OCI-LY7 (cell line): ENCODE data around the gene SMURF2. TPM values are rescaled to one million over a fixed set of nuclear protein-coding genes. Genes with fewer than 3 reads are reported as not detected.

Experiments used
- BruUV-seq: library from RNA; stranded (reverse); fragments of 400-500 nt; replicated peaks from 2 replicates; lab custom pipeline; 2021; lab: Mats Ljungman, UMichigan
- CTCF ChIA-PET: fragments of 300-600 bp; sonication (Branson Sonifier 250); formaldehyde crosslinking; loops from one replicate; lab custom pipeline; 2022; ENCODE audit warnings: antibody characterized with exemption; ENCODE audit not compliant: unreplicated experiment; lab: Charles Lee
- POLR2A ChIA-PET: fragments of 300-600 bp; sonication (Branson Sonifier 250); formaldehyde crosslinking; loops from one replicate; lab custom pipeline; 2022; ENCODE audit warnings: antibody characterized with exemption; lab: Charles Lee
- DNase-seq: peaks from one replicate; pipeline ENCODE4 v3.0.0-alpha.2; 2015; ENCODE audit warnings: low spot score
- H2AFZ ChIP-seq: fragments of 200-600 bp; sonication (generic), shearing (Covaris generic); 2 replicates; pipeline ENCODE4 v1.6.1; 2014; ENCODE audit warnings: mild to moderate bottlenecking, antibody characterized with exemption, low read length, moderate library complexity
- H3K27ac ChIP-seq: fragments of 200-600 bp; sonication (generic); 2 replicates; pipeline ENCODE4 v1.5.1; 2014; ENCODE audit warnings: mixed run types, low read depth, mild to moderate bottlenecking, moderate library complexity, low read length, inconsistent platforms; ENCODE audit not compliant: poor library complexity, severe bottlenecking
- H3K36me3 ChIP-seq: fragments of 200-600 bp; sonication (generic); 2 replicates; pipeline ENCODE4 v1.6.1; 2014; ENCODE audit warnings: mild to moderate bottlenecking, antibody characterized with exemption, low read length, moderate library complexity, mixed read lengths; ENCODE audit not compliant: insufficient read depth
- H3K4me1 ChIP-seq: fragments of 200-600 bp; sonication (generic); 2 replicates; pipeline ENCODE4 v1.5.1; 2014; ENCODE audit warnings: mild to moderate bottlenecking, low read length; ENCODE audit not compliant: insufficient read depth, poor library complexity, severe bottlenecking
- H3K4me2 ChIP-seq: fragments of 200-600 bp; sonication (generic); 2 replicates; pipeline ENCODE4 v1.6.1; 2014; ENCODE audit warnings: mild to moderate bottlenecking, low read length
- H3K4me3 ChIP-seq: fragments of 200-600 bp; sonication (generic); 2 replicates; pipeline ENCODE4 v1.5.1; 2014; ENCODE audit warnings: mild to moderate bottlenecking, low read depth, low read length; ENCODE audit not compliant: poor library complexity, severe bottlenecking
- H3K79me2 ChIP-seq: fragments of 200-600 bp; sonication (generic); 2 replicates; pipeline ENCODE4 v1.6.1; 2016; ENCODE audit warnings: low read depth, mild to moderate bottlenecking, low read length, moderate library complexity, mixed read lengths; ENCODE audit not compliant: insufficient read depth
- H3K9me2 ChIP-seq: fragments of 200-600 bp; sonication (generic); 2 replicates; pipeline ENCODE4 v1.6.1; 2016; ENCODE audit warnings: mild to moderate bottlenecking, low read length, mixed read lengths; ENCODE audit not compliant: insufficient read depth
- H3K9me3 ChIP-seq: fragments of 200-600 bp; sonication (generic); 2 replicates; pipeline ENCODE4 v1.6.1; 2014; ENCODE audit warnings: mild to moderate bottlenecking, mixed run types, low read length, mixed read lengths
- H4K20me1 ChIP-seq: fragments of 200-600 bp; sonication (generic); 2 replicates; pipeline ENCODE4 v1.6.1; 2014; ENCODE audit warnings: mild to moderate bottlenecking, antibody characterized with exemption, low read length, moderate library complexity, mixed read lengths; ENCODE audit not compliant: insufficient read depth
- CTCF ChIP-seq: fragments of 200-600 bp; sonication (generic); conservative IDR thresholded peaks from 2 replicates; pipeline ENCODE4 v1.5.1; 2014; ENCODE audit warnings: mild to moderate bottlenecking, antibody characterized with exemption, low read length, moderate library complexity, mixed read lengths
- EZH2phosphoT487 ChIP-seq: fragments of 200-600 bp; sonication (generic); IDR thresholded peaks from 2 replicates; pipeline ENCODE4 v1.6.1; 2018; ENCODE audit warnings: low read depth, borderline replicate concordance, mild to moderate bottlenecking, mixed run types, antibody characterized with exemption, low read length, moderate library complexity, mixed read lengths
- intact Hi-C: fragments of 100-400 bp; cut with micrococcal nuclease; formaldehyde crosslinking; loops from one replicate; pipeline ENCODE4 v1.10.0; 2022; ENCODE audit not compliant: unreplicated experiment
- total RNA-seq, 2 experiments: library from RNA; depleted of rRNA in 1 of 2; stranded (reverse); fragments of >200 nt in 1 of 2; shearing (Covaris generic) in 1 of 2; gene quantifications; 2 replicates each; pipeline ENCODE4 v1.2.3, GENCODE V29; 2014 to 2022

The SMURF2 gene
- total RNA-seq, 2 experiments from 2014 or later, result 15.6 to 20.8 TPM

DNA sequence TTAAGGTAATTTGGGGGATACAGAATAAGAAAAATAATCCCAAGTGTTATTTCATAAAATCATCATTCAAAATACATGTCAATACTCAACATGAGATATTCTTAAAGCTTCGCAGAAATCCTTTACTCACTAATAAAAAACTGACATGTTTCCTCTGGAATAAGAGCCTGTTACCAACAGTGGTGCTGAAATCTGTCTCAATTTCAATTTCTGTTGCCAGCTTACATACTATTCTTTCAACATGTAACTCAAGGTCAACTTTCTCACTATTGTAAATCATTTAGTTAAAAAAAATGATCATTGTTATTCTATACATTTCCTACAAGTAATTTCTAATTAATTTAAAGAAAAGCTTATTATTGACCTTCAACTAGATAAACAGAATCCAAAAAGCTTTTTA lies 87.5 kb downstream of the SMURF2 start:
- H3K4me2 ChIP-seq, result no peak overlapping the region
- no peaks in the 10 kb centered on the region for H3K4me1 ChIP-seq
- intact Hi-C loops, result no loop called here
- ChIA-PET CTCF (no interaction called here), POLR2A (interaction anchor here (0.6 to 1.7 kb wide), 4 partner anchors 9 to 64 kb away, joined by 3 to 7 read pairs (median 4); no protein-coding TSS in a partner anchor)
- no peaks in the 10 kb centered on the region for H3K9me2 ChIP-seq
- H3K79me2 ChIP-seq, result no peaks in the 10 kb centered on the region
- no peak for DNase-seq
- no TSS peak for BruUV-seq
- no peak overlapping the region for H3K27ac ChIP-seq
- no peak overlapping the region for H2AFZ ChIP-seq
- no peak for TF ChIP-seq CTCF
- TF ChIP-seq EZH2phosphoT487, result no peak
- no peaks in the 10 kb centered on the region for H3K9me3 ChIP-seq
- H3K4me3 ChIP-seq, result no peak overlapping the region
- no peaks in the 10 kb centered on the region for H4K20me1 ChIP-seq
- H3K36me3 ChIP-seq, result peaks cover 21% of the 10 kb centered on the region

DNA sequence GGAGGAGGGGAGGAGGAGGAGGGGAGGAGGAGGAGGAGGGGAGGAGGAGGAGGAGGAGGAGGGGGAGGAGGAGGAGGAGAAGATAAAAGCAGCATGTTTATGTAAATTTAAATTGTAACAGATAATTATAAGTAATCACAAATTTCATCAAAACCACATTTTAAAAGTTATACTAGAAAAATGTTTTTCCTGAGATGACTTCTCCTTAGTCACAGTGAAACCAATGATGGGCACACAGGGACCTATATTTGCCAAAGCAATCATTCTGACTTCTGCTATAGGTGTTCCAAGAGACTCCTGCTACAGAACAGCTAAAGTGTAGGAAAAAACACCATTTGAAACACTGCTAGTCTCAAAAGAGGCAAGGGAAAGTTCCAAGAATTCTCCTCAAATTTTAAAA lies 88.9 kb downstream of the SMURF2 start:
- Histone ChIP-seq H2AFZ (no peak overlapping the region), H3K4me1 (no peaks in the 10 kb centered on the region), H3K27ac (no peak overlapping the region), H3K36me3 (peaks cover 25% of the 10 kb centered on the region), H3K9me2 (no peaks in the 10 kb centered on the region), H4K20me1 (no peaks in the 10 kb centered on the region), H3K4me2 (no peak overlapping the region), H3K4me3 (no peak overlapping the region), H3K79me2 (no peaks in the 10 kb centered on the region), H3K9me3 (no peaks in the 10 kb centered on the region)
- BruUV-seq, result no TSS peak
- ChIA-PET CTCF (no interaction called here), POLR2A (no interaction called here)
- DNase-seq, result no peak
- intact Hi-C loops, result no loop called here
- no peak for TF ChIP-seq CTCF
- TF ChIP-seq EZH2phosphoT487, result no peak

DNA sequence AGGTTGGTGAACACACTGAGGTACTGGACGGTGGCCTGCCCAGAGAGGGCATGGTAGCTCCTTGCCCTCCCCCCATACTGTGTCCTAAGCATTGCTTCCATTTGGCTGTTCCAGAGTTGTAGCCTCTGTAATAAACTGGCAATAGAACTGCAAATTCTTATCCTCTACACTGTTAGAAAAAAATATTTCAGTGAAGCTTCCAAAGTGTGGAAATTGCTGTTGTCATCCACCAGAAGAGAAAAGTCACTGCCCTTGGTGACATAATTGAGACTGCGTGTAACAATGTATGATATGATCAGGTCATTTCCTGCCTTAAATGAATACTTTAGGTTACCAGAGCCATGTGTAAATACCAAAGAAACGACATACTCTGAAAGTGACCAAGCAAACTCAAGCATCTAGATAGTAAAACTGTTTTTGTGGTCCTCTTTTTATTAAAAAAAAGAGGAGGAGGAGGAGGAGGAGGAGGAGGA lies 89.4 kb downstream of the SMURF2 start:
- no peaks in the 10 kb centered on the region for H3K9me3 ChIP-seq
- H2AFZ ChIP-seq, result no peak overlapping the region
- H3K4me3 ChIP-seq, result no peak overlapping the region
- TF ChIP-seq EZH2phosphoT487, result no peak
- TF ChIP-seq CTCF, result no peak
- DNase-seq, result no peak
- no peaks in the 10 kb centered on the region for H3K9me2 ChIP-seq
- H3K79me2 ChIP-seq, result no peaks in the 10 kb centered on the region
- intact Hi-C loops, result no loop called here
- ChIA-PET POLR2A (interaction anchor here (1.2 to 1.4 kb wide), 3 partner anchors 13 to 19 kb away, joined by 3 to 6 read pairs (median 4); no protein-coding TSS in a partner anchor), CTCF (no interaction called here)
- peaks cover 26% of the 10 kb centered on the region for H3K36me3 ChIP-seq
- no peak overlapping the region for H3K27ac ChIP-seq
- H3K4me1 ChIP-seq, result no peaks in the 10 kb centered on the region
- no TSS peak for BruUV-seq
- no peaks in the 10 kb centered on the region for H4K20me1 ChIP-seq
- no peak overlapping the region for H3K4me2 ChIP-seq
